CD4-positive, alpha-beta T cell treated with Interleukin-2 at 100 ng/mL for 4 hours (primary cell): ENCODE results near the gene TTC7B.

Experiments
- DNase-seq: peaks from one replicate; pipeline ENCODE4 v3.0.0-alpha.2; 2020; ENCODE audit warnings: low spot score

Gene TTC7B

DNA sequence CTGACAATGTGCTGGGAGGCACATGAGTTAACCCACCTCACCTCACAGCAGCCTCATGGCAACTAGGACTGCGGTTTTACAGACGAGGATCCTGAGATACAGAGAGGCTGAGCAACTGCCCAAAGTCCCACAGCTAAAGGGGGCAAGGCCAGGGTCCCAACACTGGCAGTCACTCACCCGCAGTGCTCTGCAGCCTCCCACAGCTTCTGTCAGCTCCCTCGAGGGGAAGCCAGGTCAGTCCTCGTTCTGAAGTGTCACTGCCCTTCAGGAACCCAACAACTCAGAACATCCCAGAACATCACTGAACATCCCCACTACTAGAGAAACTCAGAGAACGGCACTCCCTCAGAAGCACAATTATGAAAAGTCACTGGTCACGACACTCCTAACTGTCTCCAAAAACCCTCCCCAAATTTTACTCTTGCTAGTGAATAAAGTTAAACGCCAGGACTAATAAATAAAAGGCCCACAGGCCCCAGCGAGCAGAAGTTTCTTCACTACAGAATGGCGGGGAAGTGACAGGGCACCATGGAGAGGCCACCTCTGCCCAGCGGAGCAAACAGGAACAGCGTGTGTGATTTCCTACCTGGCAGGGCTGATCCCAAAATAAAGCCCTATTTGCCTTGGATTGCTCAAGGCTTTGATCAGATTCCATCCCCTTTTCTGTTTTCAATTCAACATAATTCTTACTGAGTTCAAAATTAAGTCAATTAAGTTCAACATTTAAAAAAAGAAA is 75.1 kb downstream of the TTC7B start:
- DNase-seq: no peak

DNA sequence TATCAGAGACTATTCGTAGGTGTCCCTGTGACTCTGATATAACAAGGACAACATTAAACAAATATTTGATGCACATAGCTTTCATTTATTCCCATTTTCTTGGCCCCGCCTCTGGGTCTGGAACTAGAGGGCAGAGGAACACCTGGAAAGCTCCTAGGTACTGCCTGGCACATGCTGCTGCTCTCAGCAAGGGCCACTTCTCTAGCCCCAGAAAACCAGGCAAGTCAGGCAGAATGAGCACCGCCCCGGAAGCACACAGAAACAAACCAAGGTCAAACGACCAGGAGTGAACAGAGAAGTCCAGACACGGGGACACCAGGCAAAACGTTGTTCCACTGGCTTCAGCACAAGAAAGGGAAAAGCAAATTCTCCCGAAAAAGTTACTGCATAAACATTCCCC is 76.1 kb downstream of the TTC7B start:
- no peak for DNase-seq

DNA sequence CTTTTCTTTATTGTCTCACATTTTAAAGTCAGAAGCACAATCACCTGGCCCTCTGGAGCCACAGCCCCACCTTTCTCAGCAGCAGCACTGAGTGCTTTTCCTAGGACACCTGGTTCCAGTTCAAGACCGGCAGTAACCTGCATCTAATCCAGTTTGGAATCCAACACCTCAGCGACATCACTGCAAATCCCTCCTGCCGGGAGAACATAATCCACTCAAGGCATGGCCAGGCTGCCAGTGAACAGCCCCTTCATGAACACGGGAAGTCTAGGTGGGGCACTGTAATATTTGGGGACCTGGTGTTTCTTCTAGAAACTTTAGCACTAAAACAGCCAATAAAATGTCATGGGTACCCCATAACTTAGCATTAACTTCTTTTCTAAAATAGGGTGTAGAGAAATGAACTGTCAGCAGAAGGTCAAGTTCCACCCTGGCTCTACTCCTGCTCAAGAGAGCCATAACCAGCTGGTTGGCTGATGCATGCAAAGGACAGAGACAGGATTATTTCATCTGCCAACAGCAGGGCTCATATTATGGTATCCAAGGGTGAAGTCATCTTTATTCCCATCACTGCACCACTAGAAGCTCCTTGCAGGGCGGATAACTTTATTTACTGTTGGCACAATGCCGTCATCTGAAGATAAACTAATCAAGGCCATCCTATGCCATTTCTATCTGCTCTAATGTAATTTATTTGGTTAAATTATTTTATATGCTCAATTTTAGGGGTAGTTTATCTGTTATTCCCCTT is 76.7 kb downstream of the TTC7B start:
- no peak for DNase-seq

DNA sequence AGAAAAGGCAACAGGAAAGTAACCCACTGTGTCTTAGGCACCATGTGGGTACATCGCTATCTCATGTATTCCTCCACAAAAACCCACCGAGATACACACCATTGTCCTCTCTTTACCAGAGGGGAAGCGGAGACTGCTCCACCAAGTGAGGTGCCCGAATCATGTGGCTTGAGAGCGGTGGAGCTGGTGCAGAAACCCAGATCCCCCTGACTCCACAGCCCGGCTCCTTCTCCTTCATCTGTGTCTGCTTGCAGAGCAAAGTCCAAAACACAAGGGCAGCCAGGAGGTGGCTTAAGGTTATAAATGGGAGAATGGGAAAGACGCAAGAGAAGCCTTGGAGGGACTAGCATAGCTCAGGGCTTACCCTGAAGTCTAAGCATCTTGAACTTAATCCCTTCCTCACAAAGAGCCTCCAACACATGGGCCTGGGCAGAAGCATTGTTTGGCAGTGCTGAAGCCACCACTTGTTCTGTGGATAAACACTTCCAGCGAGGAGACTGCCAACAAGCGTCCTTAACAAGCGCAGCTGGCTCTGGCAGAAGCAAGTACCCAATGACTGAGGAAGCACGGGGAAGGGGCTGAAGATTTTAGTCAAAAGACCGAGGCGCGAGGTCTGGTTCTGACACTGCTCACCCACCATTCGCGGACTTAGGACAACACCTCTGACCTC is 83.0 kb downstream of the TTC7B start:
- no peak for DNase-seq

DNA sequence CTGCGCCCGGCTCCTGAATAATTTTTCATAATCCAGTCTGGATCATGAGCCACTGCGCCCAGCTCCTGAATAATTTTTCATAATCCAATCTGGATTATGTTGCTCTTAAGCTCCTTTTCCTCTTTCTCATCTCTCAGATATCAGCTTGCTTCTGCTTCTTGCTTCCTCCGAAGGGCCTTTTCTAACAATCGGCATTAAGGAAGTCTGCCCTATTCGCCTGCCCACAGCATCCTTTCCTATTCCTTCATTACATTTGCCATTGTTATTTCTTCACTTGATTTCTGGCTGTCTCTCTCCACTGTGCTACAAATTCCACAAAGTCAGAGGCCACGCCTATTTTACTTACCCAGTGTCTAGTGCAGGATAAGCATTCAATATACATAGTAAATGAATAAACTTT is 83.5 kb downstream of the TTC7B start:
- no peak for DNase-seq

DNA sequence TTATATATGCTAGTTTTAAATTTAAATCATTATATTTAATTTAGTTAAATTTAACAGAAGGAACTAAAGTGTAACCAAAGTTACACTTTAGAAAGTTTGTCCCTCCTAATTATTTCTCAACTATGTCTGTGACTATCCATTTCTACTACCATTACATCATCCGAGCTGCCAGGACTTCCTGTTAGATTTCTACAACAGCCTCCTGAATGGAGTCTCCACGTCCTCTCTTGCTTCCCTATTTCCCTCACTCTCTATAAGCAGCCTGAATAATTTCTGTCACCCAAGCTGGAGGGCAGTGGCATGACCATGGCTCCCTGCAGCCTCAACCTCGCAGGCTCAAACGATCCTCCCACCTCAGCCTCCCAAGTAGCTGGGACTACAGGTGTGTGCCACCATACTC is 84.1 kb downstream of the TTC7B start:
- no peak for DNase-seq

DNA sequence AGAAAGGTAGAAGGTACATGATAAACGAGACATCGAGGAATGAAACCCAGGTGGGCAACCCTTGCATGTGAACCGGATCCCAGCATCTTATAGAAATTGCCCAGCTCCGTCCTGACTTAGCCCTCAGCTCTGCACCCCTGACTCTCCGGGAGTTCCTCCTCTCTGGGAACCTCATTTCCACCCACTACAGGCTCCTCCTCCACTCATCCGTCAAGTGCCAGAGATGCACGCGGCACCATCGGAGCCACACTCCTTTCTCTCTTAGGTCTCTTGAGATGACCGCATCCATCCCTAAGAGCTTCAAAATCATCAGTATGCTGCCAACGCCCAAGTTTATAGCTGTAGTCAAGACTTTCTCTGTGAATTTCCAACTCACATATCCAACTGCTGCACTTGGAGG is 84.7 kb downstream of the TTC7B start:
- DNase-seq: no peak

DNA sequence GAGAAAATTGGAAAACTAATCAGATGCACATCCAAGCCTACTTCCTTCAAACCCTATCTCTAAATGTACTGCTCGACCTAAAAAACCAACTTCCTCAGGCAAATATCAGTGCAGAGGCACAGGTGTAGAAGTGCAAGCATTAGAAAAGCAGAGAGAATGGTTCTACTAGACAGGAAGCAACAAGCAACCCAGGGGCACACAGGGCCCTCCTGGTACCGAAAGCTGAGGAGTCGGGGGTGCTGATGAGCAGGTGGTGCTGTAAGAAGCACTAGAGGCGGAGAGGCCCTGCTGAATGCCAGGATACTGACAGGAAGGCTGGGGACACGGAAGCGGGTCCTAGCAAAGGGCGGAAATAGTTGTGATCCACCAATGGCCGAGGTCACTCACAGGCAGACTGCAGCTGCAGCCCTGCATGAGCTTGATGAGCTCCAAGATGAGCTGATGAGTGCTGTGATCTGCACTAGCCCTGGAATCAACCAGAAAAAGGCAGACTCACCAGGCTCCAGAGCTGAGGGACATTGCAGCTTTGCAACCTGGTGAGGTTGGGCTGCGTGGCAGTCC is 85.9 kb downstream of the TTC7B start:
- no peak for DNase-seq

DNA sequence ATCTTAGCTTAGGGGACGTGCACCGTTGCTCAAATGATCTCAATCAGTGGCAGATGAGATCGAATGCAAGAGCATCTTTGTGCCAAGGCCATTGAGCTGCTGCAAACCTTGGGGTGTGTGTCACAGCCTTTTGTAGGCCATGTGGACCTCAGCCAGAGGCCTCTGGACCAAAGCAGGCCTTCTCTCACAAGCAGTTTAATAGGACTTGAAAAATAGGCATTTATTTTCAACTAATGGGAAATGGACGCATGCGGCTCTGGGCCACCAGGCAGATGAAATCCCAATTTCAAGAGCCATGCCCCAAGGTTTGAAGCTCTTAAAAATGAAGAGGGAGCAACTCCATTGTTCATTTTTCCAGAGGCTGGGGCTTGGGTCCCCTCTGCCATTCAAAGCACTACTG is 87.3 kb downstream of the TTC7B start:
- no peak for DNase-seq

DNA sequence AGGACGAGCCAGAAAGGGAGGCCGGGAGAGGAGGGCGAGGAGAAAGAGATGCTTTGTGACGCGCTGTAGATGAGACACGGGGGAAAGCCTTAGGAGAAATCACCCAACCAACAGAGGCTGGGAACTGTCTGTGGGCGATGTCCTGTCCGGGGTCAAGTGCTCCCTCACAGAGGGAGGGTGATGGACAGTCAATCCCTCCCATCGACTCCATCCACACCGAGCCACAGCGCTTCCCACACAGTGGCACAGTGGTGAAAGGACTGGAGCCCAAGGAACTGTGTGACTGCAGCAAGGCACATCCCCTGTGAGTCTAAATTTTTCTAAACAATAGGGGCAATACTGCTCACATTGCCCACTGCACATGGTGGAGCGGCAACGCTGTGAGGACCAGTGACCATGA is 89.1 kb downstream of the TTC7B start:
- DNase-seq: no peak

DNA sequence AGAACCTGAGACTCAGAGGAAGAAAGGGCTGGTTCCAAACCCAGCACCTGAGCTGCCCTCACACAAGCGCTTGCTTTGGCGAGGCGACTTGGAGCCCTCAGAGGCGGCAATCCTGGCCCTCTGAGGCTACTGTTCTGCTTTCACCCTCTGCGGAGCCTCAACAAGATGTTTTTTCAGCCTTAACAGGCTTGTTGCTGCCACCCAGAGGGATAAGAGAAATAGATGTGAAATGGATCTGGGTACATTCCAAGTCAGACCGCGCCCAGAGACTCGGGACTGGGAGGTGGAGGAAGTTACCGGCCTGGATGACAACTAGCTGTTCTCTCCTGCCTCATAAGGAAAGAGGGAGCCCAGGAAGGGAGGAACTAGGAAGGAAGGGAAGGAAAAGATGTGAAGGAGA is 89.6 kb downstream of the TTC7B start:
- DNase-seq: no peak

DNA sequence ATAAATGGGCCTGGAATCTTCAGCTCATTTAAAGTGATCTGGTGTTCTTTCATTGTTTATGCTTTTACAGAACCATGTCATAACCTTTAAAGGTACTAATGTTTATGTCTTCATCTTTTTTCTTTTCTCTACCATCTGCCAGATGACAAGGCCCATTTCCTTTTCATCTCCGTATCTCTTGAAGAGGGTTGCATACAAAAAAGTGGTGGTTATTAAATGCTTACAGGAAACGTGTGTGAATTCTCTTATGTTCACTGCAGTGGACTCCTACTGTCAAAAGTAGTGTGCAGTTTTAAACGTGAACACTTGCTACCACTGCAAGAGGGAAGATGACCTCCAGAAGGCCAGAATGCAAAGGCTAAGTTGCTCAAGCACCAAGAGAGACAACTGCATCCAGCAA is 91.4 kb downstream of the TTC7B start:
- DNase-seq: no peak

DNA sequence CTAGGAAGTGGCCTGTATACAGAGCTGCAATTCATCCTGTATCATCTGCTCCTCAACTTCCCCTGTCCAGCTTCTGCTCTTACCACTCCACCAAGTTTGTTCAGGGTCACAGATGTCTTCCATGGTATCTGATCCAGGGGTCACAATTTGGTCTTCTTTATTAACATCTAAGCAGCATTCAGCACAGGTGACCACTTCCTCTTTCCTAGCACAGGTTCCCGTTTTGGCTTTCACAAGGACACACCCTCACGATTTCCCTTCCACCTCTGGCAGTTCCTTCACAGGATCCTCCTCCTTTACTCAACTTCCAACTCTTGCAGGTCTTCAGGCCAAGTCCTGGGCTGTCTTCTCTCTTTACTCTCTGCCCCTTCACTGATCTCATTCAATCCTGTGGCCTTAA is 93.6 kb downstream of the TTC7B start:
- DNase-seq: no peak

DNA sequence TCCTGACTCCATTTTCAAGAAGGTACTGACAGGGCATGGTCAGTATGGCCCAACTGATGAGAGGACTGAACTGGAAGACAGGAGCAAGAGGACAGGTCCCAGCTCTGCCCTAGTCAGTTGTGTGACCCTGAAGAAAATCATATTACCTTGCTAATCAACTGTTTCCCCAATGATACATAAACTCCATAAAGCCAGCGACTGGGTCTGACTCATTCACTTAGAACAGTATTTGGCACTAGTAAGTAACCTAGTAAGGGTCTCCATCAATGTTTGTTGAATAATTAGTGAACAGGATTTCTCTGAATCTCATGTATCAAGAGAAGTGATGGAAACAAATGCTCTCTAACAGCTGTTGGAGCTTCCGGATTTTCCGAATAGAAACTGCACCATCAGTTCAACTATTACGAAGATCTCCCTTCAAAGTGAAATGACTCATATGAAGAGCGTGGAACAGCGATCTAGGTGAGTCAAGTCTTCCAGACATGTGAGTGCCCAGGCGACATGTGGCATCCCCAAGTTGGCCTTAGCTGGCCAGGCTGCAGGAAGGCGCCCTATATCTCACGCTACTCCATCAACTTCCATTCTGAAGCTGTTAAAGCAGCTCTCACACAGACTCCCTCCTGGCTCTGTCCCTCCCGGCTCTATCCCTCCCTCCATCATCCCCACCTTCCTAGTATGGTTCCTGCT is 94.5 kb downstream of the TTC7B start:
- DNase-seq: no peak

DNA sequence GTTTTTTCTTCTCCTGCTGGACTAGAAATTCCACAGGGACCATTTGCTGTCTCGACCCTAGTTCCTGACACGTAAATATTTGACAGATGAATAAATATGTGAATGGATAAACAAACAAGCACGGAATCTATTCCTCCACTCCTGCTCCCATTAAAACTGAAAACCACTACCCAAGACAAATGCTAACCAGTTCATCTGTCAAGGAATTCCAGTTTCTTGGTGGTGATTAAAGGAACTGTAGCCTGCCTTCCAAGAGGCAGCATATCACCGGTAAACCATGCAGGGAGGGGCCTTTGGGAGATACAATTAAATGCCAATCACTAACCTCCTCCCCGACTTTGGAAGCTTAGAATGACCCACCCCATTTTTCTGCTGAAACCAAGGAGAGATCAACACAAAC is 95.4 kb downstream of the TTC7B start:
- DNase-seq: no peak

DNA sequence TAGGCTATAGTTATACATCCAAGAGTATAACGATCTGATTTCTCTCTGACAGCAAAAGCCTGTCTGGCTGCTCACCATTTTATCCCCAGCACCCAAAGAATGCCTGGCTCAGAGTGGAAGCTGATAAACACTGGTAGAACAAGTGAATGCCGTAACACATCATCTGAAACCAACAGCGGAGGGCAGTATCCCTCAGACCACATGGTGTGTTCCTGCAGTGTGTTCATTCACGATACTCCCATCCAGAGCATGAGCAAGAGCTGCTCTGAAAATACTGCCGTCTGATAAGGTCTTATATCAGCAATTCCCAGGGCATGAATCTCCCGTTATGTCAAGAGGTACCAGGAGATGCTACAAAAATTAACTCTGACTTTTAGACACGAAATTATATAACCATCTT is 95.9 kb downstream of the TTC7B start:
- no peak for DNase-seq

DNA sequence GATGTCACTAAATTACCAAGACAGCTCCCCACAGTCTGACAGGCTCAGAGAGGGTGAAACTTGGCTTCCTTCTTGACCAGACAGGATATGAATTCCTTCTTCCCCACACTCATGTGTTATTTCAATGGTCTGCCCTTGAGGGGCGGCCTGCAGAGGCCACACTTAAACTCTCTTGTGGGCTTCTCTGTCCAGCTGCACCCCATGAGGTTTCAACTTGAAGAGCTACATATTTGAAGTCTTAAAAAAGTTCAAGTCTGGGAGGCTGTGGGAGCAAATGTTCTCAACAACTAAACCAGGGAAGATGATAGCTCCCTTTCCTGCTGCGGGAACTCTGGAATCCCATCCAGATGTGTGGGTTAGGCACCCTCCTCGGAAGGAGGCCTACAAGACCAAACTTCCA is 98.3 kb downstream of the TTC7B start:
- DNase-seq: no peak

DNA sequence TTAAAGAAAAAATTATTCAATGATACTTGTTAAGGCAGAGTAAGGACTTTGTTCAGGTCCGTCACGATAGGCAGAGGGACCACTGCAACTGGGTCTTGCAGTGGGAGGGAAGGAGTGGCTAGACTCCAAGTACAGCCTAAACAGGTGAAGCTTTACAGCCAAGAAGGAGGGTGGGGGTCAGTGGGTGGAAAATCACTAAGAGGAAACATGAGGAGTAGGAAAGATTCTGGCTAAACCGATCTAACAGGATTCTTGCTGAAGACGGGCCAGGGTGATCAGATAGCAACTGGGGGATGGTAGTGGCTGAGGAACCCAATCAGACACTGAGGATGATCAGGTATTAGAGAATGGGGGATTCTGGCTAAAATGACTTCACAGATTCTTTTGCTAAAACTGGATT is 100.2 kb downstream of the TTC7B start:
- no peak for DNase-seq

DNA sequence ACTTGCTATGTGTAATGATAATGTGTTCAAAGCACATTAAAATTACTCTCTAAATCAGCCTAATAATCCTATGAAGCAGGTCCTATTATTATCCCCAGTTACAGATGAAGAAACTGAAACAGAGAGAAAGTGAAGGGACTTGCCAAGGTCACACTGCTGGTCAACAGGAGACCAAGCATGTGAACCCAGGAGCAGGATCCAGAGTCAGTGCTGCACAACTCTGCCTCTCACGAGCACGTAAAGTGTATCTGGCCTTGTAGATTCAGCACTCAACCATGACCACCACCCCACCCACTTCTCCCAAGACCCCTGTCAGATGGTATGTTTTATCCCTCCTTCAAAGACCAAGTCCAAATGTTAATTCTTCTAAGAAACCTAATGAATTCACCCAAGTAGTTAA is 100.7 kb downstream of the TTC7B start:
- no peak for DNase-seq

DNA sequence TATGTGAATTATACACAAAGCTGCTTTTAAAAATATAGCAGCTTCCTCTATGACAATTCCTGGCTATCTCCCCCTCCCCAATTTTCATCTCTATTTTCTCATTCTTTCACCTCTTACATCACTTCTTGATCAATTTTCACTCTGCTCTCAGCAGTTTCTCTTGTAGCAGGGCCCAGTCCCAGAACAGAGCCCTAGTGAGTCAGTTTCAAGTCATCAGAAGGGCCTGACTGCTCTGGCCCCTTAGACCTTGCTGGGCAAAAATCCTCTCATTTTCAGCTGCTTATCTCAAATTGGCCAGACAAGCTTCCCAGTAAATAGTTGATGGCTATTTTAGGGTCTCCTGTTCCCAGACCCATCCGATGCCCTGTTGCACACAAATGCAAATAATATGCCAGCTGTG is 101.4 kb downstream of the TTC7B start:
- DNase-seq: no peak

DNA sequence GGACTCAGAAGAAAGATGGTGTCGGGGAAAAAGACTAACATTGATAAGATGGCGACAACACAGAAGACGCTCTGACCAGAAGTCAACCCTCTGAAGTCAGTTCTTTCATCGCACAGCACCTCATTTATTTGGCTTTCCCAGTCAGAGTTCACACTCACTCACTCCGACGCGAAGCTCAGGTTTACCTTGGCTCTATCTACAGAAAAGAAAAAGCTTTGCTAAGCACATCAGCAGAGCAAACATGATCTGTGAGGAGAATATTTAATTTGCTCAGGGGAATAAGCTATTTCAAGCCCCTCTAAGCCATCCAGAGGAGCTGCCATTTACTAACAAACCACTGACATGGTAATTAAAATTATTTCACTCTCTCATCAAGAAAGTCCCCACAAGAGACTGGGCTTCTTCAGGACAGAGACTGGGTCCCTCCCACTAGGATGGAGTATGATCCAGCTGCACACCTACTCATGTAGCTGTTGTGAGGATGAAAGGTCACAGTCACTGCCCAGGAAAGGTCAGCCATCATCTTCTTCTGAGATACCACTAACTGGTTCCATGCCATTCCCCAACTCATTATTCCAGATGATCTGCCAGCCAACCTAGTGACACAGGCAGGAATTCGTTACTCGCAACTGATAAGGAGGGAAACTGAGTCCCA is 111.4 kb downstream of the TTC7B start:
- no peak for DNase-seq
